Esophagus squamous epithelium (tissue), 5 donors: ENCODE measurements around the gene KRT74. TPM values are rescaled to one million over a fixed set of nuclear protein-coding genes. Genes with fewer than 3 reads are reported as not detected.

Source experiments
- DNase-seq: peaks from one replicate; lab custom pipeline; 2025; lab: John Stamatoyannopoulos, UW
- H3K27ac ChIP-seq, 4 donors: fragments of 200-600 bp; sonication (generic); one replicate each; pipeline ENCODE4 v1.5.1; 2016 to 2019; ENCODE audit warnings: mild to moderate bottlenecking in 1 of 4
- H3K27me3 ChIP-seq, 4 donors: fragments of 200-600 bp; sonication (generic); 1 replicate in 3 of 4; 2 replicates in 1 of 4; pipeline versions ENCODE4 v1.5.1 to v1.6.0; 2017 to 2021; ENCODE audit warnings: antibody characterized with exemption in 1 of 4
- H3K36me3 ChIP-seq, 3 donors: fragments of 200-600 bp; sonication (generic); one replicate each; pipeline ENCODE4 v1.5.1; 2016 to 2019
- H3K4me1 ChIP-seq, 3 donors: fragments of 200-600 bp; sonication (generic); one replicate each; pipeline ENCODE4 v1.5.1; 2017 to 2019
- H3K4me3 ChIP-seq, 4 donors: fragments of 200-600 bp; sonication (generic); 1 replicate in 3 of 4; 2 replicates in 1 of 4; pipeline ENCODE4 v1.5.1; 2016 to 2019; ENCODE audit warnings: mild to moderate bottlenecking in 2 of 4, moderate library complexity in 1 of 4
- H3K9me3 ChIP-seq, 3 donors: fragments of 200-600 bp; sonication (generic); one replicate each; pipeline ENCODE4 v1.5.1; 2016 to 2019
- POLR2A ChIP-seq, 4 donors: fragments of 450-650 bp; IDR thresholded peaks; one replicate each; pipeline ENCODE4 v1.6.1; 2017; ENCODE audit warnings: antibody characterized with exemption in 4 of 4, mild to moderate bottlenecking in 4 of 4, moderate library complexity in 3 of 4
- WGBS, 2 donors: methylation state at CpG; one replicate each; pipeline ENCODE4 v1.1.5; 2018; 5-methylcytosine and 5-hydroxymethylcytosine counted together
- intact Hi-C: fragments of 100-400 bp; cut with DNase I; formaldehyde crosslinking; loops from one replicate; pipeline ENCODE4 v1.15.0; 2022
- total RNA-seq, 4 donors: library from RNA; depleted of rRNA; stranded (reverse); fragments of >200 nt; gene quantifications; one replicate each; pipeline ENCODE4 v1.1.0, GENCODE V29; 2016
- TF ChIP-seq, protein P1 (sequence below), 6 experiments: fragments of 450-650 bp in 4 of 6; fragments of 200-600 bp in 2 of 6; sonication (generic) in 2 of 6; IDR thresholded peaks; one replicate each; pipeline ENCODE4 v1.5.1; 2016 to 2019; ENCODE audit warnings: antibody characterized with exemption in 6 of 6, mild to moderate bottlenecking in 4 of 6, moderate library complexity in 4 of 6
- donor health status: DM: yes; HTN: yes; CAD: no.

KRT74 gene
- total RNA-seq, 4 donors from 2014 or later, result 0.19 to 6.7 TPM; not detected in 2

- Histone ChIP-seq H3K9me3 (no peaks in the 10 kb centered on the region), H3K27me3 (peaks cover 0 to 9% (median 0%) of the 10 kb centered on the region in 4 donors), H3K4me1 (peaks cover 0 to 8% (median 4%) of the 10 kb centered on the region in 3 donors), H3K4me3 (no peak overlapping the region), H3K27ac (no peak overlapping the region), H3K36me3 (no peaks in the 10 kb centered on the region)
- 84 to 92% methylated on average over 10 to 14 of the region's 17 CpGs for WGBS, 2 donors
- intact Hi-C loops, result no loop called here
- TF ChIP-seq, protein P1, sequence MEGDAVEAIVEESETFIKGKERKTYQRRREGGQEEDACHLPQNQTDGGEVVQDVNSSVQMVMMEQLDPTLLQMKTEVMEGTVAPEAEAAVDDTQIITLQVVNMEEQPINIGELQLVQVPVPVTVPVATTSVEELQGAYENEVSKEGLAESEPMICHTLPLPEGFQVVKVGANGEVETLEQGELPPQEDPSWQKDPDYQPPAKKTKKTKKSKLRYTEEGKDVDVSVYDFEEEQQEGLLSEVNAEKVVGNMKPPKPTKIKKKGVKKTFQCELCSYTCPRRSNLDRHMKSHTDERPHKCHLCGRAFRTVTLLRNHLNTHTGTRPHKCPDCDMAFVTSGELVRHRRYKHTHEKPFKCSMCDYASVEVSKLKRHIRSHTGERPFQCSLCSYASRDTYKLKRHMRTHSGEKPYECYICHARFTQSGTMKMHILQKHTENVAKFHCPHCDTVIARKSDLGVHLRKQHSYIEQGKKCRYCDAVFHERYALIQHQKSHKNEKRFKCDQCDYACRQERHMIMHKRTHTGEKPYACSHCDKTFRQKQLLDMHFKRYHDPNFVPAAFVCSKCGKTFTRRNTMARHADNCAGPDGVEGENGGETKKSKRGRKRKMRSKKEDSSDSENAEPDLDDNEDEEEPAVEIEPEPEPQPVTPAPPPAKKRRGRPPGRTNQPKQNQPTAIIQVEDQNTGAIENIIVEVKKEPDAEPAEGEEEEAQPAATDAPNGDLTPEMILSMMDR (IDR thresholded peaks at IDR 0.05), result no peak
- TF ChIP-seq POLR2A (IDR thresholded peaks at IDR 0.05), result no peak
- no peak for DNase-seq
These were observed 13.9 kb upstream of the KRT74 start for GRCh38 chr12:52587563-52587962.

DNA sequence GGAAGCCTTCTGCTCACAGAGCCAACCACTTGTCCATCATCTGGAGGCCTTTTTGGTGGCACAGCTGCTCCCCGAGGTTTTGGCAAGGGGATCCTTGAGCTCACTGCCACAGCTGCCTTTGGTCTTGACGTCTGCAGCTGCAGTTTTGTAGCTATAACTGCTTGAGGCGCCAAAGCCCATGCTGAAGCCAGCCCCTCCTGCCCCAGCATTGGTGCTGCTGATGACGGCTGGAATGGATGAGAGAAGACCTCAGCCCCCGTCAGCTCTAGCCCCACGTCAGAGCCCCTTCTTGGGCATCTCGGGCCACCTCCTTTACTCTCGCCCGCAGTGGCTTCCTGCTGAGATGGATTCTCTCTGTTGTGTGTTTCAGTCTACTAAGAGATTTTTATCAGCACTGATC, 12.3 kb upstream of the KRT74 start:
- WGBS, 2 donors, result 72 to 74% methylated on average over 8 to 9 of the region's 9 CpGs
- TF ChIP-seq POLR2A (IDR thresholded peaks at IDR 0.05), result no peak
- TF ChIP-seq, protein P1 (IDR thresholded peaks at IDR 0.05), result no peak
- Histone ChIP-seq H3K4me3 (no peak overlapping the region), H3K4me1 (peaks cover 12 to 24% (median 18%) of the 10 kb centered on the region in 3 donors), H3K27ac (no peak overlapping the region), H3K9me3 (no peaks in the 10 kb centered on the region), H3K36me3 (no peaks in the 10 kb centered on the region), H3K27me3 (no peaks in the 10 kb centered on the region)
- no peak for DNase-seq
- intact Hi-C loops, result no loop called here

DNA sequence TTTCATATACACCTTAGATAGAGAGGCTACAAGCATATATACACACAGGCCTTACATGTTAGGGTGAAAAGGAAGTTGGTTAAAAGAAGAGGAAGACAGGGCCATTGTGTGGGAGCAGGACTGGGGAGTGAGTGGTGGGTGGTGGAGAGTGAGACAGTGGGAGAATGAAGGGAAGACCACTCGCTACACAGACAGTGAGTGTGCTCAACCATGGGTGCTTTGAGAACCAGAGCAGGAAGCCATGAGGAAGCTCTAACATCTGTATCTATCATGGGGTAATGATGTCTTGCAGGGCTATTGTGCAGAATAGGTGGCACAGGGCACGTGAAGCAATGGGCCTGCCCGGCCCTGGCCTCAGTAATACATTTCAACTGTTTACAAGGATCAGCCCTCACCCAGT, 11.4 kb upstream of the KRT74 start:
- H3K27ac ChIP-seq, result no peak overlapping the region
- DNase-seq, result no peak
- H3K4me1 ChIP-seq, result peaks cover 17 to 33% (median 20%) of the 10 kb centered on the region in 3 donors
- H3K36me3 ChIP-seq, result no peaks in the 10 kb centered on the region
- TF ChIP-seq POLR2A (IDR thresholded peaks at IDR 0.05), result no peak
- TF ChIP-seq, protein P1 (IDR thresholded peaks at IDR 0.05), result no peak
- no peaks in the 10 kb centered on the region for H3K9me3 ChIP-seq
- WGBS, 2 donors, result 87 to 90% methylated on average over 3 of the region's 3 CpGs
- intact Hi-C loops, result no loop called here
- no peak overlapping the region for H3K4me3 ChIP-seq
- H3K27me3 ChIP-seq, result no peaks in the 10 kb centered on the region

GRCh38 chr12:52584156-52584682, 10.6 kb upstream of the KRT74 start:
- H3K27me3 ChIP-seq, result no peaks in the 10 kb centered on the region
- H3K4me3 ChIP-seq, result no peak overlapping the region
- H3K4me1 ChIP-seq, result peaks cover 24 to 41% (median 25%) of the 10 kb centered on the region in 3 donors
- no peaks in the 10 kb centered on the region for H3K9me3 ChIP-seq
- no peak for DNase-seq
- TF ChIP-seq POLR2A (IDR thresholded peaks at IDR 0.05), result no peak
- TF ChIP-seq, protein P1 (IDR thresholded peaks at IDR 0.05), result no peak
- H3K36me3 ChIP-seq, result no peaks in the 10 kb centered on the region
- H3K27ac ChIP-seq, result no peak overlapping the region
- intact Hi-C loops, result loop anchor here (5.0 kb wide), 1 partner anchor 293 kb away; no protein-coding TSS in a partner anchor
- WGBS, 2 donors, result 86 to 96% methylated on average over 9 of the region's 9 CpGs

- Histone ChIP-seq H3K4me1 (peaks cover 25 to 53% (median 27%) of the 10 kb centered on the region in 3 donors), H3K27me3 (no peaks in the 10 kb centered on the region), H3K9me3 (no peaks in the 10 kb centered on the region), H3K4me3 (no peak overlapping the region), H3K27ac (peak overlapping the region; percentile 74 to 83 (median 77)), H3K36me3 (no peaks in the 10 kb centered on the region)
- 13% methylated on average over 4 of the region's 7 CpGs for WGBS, 2 donors
- no peak for DNase-seq
- intact Hi-C loops, result loop anchor here (5.0 kb wide), 1 partner anchor 294 kb away; no protein-coding TSS in a partner anchor
- TF ChIP-seq POLR2A (IDR thresholded peaks at IDR 0.05), result no peak
- TF ChIP-seq, protein P1 (IDR thresholded peaks at IDR 0.05), result peak in 5 of 6 experiments; percentile 52 to 87 (median 80)
These were observed 9.4 kb upstream of the KRT74 start for GRCh38 chr12:52582971-52583456.
